Stimulated activated CD4-positive, alpha-beta T cell treated with anti-CD3 and anti-CD28 coated beads, Interleukin-4, amount 100 ng/mL, for 1 hour (primary cell): ENCODE results near the gene WDR62.

Source experiments
- DNase-seq: peaks from one replicate; pipeline ENCODE4 v3.0.0-alpha.2; 2020

The WDR62 gene

DNA sequence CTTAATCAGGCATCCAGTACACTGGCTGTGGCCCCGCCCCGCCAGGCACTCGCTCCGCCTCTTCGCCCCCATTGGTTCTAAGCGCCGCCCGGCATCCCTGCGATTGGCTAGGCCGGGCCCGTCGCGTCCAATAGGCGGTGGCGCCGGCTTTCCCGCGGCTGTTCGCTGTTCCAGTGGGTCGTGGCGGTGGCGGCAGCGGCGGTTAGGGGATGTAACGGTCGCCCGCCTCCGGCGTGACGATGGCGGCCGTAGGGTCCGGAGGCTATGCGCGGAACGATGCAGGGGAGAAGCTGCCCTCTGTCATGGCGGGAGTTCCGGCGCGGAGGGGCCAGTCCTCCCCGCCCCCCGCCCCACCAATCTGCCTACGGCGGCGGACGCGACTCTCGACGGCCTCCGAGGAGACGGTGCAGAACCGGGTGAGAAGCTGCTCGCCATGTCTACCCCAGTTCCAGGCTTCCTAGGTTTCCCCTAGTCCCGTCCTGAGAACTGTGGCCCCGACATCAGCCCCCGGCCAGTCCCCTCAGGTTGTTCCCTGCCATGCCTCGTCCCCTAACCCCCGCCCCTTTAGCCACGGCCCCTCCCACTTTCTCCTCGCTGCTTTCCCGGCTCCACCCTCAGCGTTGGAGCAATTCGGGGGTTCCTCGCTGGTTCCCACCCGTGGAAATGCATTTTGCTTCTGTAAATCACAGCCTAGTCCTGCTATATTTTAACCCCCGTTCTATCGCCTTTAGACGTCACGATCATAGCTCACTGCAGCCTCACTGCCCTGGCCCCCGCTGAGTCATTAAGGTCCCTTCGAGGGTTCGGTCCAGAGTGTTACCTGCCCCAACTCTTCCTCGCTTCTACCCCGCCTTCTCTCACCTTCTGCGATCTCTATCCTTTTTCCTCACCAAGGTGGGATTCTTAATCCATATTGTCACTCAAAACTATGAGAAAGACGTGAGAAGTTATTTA, at the start of gene WDR62:
TSS of gene WDR62 (plus strand) at position 165 of the 954 bp plus-strand sequence. CDS start at position 240, 75 bp downstream.
- peak; percentile 96 for DNase-seq

- no peak for DNase-seq
Observed at GRCh38 chr19:36006955-36007354, 47.7 kb upstream of the WDR62 start.

DNA sequence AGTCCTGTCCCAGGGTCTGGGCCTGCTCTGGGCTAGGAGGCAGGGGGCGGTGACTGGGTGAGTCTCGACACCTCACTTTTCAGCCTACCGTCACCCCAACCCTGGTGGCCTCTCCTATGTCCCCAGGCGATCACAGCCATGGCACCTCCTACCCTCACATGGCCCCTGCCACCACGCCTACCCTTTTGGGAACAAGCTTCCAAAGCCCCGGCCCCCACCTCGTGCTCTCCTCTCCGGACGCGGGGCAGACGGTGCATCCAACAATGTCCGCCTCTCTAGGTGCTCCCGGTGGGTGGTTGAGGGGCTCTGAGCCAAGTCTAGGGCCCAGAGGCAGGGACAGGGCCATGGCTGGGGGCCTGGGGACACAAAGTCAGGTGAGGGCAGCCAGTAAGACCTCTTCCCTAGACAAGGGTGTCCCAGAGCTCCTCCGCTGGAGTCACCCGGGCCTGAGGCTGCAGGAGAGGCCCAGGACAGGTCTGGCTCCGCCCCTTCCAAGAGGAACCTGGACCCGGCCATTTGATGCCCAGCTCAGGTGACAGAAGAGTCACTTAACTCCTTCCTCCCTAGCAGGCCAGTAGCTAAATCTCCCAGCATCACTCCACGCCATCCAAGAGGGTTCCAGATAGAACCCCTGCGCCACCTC, 46.2 kb upstream of the WDR62 start, which contains the start of gene SYNE4:
TSS of gene SYNE4 (minus strand) at position 478 of the 643 bp plus-strand sequence. CDS start at position 346, 132 bp downstream.
- no peak for DNase-seq

DNA sequence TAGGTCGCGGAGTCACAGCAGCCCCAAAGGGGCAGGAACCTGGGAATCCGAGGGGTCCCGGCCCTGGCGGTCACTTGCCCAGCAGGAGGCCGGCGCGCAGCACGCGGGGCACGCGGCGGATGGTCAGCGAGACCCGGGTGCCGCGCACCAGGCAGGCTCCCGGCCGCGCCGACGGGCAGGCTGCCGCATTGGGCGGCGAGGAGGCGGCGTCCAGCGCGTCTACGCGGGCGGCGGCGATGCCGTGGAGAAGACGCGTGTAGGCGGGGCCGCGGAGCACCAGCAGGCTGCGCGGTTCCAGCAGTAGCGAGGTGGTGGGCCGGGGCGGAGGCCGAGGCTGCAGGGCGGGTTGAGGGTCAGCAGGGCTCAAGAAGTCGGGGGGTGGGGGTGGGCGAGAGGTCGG, 45.5 kb upstream of the WDR62 start:
- DNase-seq, result peak; percentile 58

GRCh38 chr19:36009633-36010379, 44.9 kb upstream of the WDR62 start:
- no peak for DNase-seq

DNA sequence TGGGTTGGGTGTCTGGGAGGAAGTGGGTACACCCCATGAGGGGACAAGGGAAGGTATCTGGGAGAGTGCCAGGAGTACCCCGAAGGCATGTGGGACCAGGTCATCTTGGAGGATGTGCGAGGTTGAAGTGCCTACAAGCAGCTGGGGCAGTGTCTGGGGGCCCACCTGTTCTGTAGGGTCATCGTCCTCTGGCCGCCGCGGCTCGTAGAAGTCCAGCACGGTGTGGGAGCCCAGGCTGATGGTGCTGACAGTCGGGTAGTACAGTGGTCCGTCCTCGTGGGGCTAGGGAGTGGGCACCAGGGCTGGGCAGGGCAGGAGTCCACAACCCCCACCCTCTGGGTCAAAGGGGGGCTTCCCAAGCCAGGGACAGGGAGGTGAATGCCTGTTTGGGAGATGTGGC, 44.3 kb upstream of the WDR62 start:
- no peak for DNase-seq

DNA sequence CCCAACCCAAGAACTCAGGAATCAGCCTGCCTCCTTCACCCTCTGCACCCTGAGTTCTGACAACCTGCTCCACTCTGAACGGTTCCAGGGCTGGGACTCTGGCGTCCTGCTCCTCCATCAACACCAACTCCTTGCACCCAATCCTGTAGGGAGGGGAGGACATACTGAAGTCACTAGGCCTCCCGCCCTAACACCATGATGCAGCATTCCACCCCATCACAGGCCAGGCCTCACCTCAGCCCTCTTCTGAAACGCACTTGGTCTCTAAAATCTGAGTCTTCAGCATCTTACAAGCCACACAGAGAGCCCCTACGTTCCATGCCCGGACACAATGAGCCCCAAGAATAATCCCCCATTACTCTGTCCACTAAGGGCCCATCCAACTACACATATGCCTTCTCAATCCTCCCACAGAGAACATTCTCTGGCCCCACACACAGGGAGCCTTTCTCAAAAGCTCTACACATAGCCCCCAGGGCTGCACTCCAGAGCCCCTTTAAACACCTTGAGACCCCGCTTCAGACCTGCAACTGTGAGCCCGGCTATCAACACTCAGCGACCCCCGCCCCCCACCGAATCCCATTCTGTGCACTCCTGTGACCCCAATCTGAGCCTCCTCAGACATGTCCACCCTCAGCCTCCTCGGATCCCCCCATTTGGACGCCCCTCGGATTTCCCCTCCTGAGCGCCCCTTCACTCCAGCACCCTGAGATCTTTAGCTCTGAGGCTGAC, 41.3 kb upstream of the WDR62 start:
- DNase-seq, result no peak

GRCh38 chr19:36014012-36014924, 40.4 kb upstream of the WDR62 start, which contains the start of gene ALKBH6:
TSS of gene ALKBH6 (minus strand) at chr19:36014213. CDS start at chr19:36013397, 816 bp downstream.
- peak; percentile 100 for DNase-seq

- DNase-seq, result no peak
Observed at GRCh38 chr19:36019061-36019670, 35.5 kb upstream of the WDR62 start.

DNA sequence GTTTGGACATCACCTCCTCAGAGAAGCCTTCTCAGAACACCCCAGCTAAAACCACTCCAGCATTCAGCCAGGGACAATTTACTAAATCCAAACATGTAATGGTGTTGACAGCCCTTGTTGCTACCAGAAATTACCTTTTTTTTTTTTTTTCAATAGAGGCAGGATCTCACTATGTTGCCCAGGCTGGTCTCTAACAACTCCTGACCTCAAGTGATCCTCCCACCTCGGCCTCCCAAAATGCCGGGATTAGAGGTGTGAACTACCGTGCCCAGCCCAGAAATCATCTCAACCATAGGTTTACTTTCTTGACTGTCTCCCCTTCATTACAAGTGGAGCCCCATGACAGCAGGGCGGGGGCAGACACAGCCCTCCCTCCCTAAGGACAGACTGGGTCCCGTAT, 31.3 kb upstream of the WDR62 start:
- DNase-seq, result no peak

- DNase-seq, result no peak
Observed at GRCh38 chr19:36025541-36025940, 29.2 kb upstream of the WDR62 start.

DNA sequence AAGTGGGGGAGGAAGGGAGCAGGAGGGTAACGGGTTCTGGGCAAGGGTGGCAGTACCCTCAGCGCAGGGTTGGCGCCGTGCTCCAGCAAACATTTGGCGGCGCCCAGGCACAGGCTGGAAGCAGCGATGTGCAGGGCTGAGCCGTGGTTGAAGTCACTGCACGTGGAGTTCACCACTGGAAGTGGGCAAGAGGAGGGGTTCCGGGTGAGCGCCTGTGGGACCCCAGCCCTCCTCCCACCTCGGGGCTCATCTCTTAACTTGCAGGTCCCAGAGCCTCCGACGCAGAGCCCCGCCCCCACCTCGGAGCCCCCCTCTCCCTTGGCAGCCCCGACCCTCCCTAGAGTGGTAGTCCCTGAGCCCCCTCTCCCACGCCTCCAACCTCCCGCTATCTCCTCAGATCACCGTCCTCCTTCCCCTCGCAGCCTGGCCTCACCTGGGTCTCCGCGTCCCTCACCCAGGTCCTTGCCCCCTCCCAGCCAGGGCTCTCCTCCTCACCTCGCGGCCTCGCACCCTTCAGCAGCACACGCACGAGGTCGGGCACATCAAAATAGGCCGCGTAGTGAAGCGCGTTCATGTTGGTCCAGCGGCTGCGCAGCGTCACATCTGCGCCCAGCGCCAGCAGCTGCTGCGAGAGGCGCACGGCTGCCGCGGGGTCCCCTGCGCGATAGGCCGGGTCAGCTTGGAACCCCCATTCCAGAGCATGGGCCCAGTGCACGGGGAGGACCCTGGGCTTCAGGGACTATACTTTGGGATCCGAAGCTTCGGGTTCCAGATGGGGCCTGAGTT, 28.4 kb upstream of the WDR62 start:
- DNase-seq, result no peak

DNA sequence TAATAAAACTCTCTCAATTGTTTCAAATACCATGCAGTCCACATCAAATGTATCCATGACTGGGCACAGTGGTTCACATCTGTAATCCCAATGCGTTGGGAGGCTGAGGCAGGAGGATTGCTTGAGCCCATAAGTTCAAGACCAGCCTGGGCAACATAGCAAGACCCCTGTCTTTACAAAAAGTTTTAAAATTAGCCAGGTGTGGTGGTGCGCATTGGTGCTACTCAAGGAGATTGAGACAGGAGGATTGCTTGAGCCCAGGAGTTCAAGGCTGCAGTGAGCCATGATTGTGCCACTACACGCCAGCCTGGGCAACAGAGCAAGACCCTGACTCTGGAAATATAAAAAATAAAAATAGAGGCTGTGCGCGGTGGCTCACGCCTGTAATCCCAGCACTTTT, 27.0 kb upstream of the WDR62 start:
- DNase-seq, result no peak

- DNase-seq, result no peak
Observed at GRCh38 chr19:36028313-36029041, 26.2 kb upstream of the WDR62 start.

DNA sequence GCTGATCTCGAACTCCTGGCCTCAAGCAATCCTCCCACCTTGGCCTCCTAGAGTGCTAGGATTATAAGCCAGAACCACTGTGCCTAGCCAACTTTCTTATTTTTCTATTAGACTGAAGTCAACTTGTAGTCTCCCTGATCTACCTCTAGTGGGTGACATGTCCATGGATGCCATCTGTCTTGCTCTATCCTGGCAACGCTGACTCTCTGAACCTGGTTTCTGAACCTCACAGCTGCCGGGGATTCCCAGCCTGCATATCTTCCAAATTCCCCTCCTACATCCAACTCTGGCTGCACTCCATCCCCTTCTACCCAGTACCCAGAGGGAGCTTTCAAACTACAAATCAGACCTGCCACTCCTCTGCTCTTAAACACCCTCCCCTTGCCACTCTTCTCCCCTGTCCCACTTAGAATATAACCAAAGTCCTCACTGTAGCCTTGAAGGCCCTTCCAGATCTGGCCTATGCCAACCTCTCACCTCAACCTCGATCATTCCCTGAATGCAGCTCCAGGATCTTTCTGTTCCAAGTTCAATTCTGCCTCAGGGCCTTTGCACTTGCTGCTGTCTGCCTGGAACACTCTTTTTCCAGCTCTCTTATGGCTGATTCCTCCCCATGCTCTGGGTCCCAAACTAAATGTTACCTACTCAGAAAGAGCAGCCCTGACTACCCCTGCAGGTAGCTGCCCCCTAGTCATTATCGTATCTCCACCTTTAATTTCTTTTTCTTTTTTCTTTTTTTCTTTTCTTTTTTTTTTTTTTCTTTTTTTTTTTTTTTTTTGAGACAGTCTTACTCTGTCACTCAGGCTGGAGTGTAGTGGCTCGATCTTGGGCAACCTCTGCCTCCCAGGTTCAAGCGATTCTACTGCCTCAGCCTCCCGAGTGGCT, 24.2 kb upstream of the WDR62 start:
- no peak for DNase-seq

GRCh38 chr19:36031308-36031707, 23.4 kb upstream of the WDR62 start:
- no peak for DNase-seq

DNA sequence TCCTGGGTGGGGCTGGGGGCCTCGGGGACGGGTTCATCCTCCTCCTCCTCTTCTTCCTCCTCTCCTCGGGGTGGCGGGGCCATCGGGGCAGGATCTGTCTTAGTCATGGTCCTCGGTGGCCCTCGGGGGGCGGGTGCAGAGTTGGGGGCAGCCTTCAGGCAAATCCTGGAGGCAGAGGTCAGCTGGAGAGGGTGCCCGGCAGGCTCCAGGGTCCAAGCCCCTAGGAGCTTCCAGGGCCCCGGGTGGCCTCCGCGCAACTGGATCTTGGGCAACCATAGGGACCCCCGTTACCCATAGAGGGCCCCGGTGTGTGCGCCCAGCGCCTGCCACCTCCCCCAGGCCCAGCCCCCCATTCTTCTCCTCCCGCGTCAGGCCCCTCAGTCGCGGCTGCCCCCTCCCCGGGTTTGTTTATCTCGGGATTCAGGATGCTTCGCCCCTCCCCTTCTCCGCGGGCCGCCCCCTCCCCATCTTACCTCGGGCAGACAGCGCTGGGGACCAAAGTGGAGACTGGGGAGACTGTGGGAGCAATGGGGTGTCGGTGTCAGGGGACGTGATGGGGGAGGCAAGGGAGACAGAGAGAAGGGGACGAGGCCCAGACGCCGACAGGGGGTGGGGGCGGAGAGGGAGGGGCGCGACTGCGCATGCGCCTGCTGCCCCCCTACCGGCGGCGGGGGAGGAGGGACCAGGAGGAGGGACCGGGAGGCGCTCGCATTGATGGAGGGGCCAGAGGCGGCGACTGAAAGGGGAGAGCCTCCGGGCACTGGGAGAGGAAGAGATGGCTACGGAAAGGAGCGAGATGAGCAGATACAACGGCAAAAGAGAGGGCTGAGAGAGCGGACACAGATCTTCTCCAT, 22.2 kb upstream of the WDR62 start, which contains the start of gene CLIP3:
TSS of gene CLIP3 (minus strand) at position 623 of the 854 bp plus-strand sequence. CDS start at position 107, 516 bp downstream.
- peak; percentile 57 for DNase-seq
